GM18498 (cell line): ENCODE data around the gene EMX2.
"Not testable (repeated sequence)": the region's sequence is repeated elsewhere in the genome, so short reads cannot be mapped to it uniquely, and the experiment has no call there.

Experiments used
- ATAC-seq: cut with Tn5 transposase; IDR thresholded peaks from one replicate; pipeline ENCODE4 v1.9.1; 2021; ENCODE audit warnings: mild to moderate bottlenecking, moderate library complexity; ENCODE audit not compliant: unreplicated experiment

EMX2 gene

GRCh38 chr10:117555017-117555416 is 12.5 kb downstream of the EMX2 start:
- ATAC-seq: no peak

GRCh38 chr10:117555863-117556262 is 13.3 kb downstream of the EMX2 start:
- ATAC-seq: no peak

GRCh38 chr10:117556356-117556755 is 13.8 kb downstream of the EMX2 start:
- ATAC-seq: no peak

- no peak for ATAC-seq
These were observed 17.2 kb downstream of the EMX2 start for GRCh38 chr10:117559712-117560111.

- no peak for ATAC-seq
These were observed 18.4 kb downstream of the EMX2 start for GRCh38 chr10:117560942-117561341.

- no peak for ATAC-seq
These were observed 19.7 kb downstream of the EMX2 start for GRCh38 chr10:117562220-117562619.

GRCh38 chr10:117562896-117563737 is 20.6 kb downstream of the EMX2 start:
- ATAC-seq: no peak

- no peak for ATAC-seq
These were observed 21.2 kb downstream of the EMX2 start for GRCh38 chr10:117563780-117564179.

GRCh38 chr10:117565068-117565467 is 22.5 kb downstream of the EMX2 start:
- no peak for ATAC-seq

GRCh38 chr10:117568334-117568733 is 25.8 kb downstream of the EMX2 start:
- ATAC-seq: no peak

- no peak for ATAC-seq
These were observed 27.3 kb downstream of the EMX2 start for GRCh38 chr10:117569610-117570390.

GRCh38 chr10:117570880-117571279 is 28.3 kb downstream of the EMX2 start:
- ATAC-seq: no peak

- ATAC-seq: no peak
These were observed 32.1 kb downstream of the EMX2 start for GRCh38 chr10:117574498-117575146.

GRCh38 chr10:117578490-117578889 is 35.9 kb downstream of the EMX2 start:
- no peak for ATAC-seq

GRCh38 chr10:117578999-117579590 is 36.5 kb downstream of the EMX2 start:
- ATAC-seq: no peak

- ATAC-seq: no peak
These were observed 39.4 kb downstream of the EMX2 start for GRCh38 chr10:117581961-117582360.

- ATAC-seq: not testable (repeated sequence)
These were observed 42.3 kb downstream of the EMX2 start for GRCh38 chr10:117584831-117585230.

GRCh38 chr10:117587036-117587435 is 44.5 kb downstream of the EMX2 start:
- no peak for ATAC-seq

- no peak for ATAC-seq
These were observed 47.7 kb downstream of the EMX2 start for GRCh38 chr10:117590101-117590875.

- no peak for ATAC-seq
These were observed 48.5 kb downstream of the EMX2 start for GRCh38 chr10:117591043-117591442.
